Heart left ventricle (tissue), 16 donors: Measurements from ENCODE around the gene RNLS. TPM values are rescaled to one million over a fixed set of nuclear protein-coding genes. Genes with fewer than 3 reads are reported as not detected.
A peak's percentile ranks its signal among the peaks of the same experiment; 100 is the strongest.

Experiments
- ATAC-seq, 4 donors: fragments of 200-7000 bp; cut with Tn5 transposase; one replicate each; pipeline ENCODE4 v1.9.1; 2020 to 2022; ENCODE audit warnings: moderate library complexity in 4 of 4, mild to moderate bottlenecking in 3 of 4, moderate number of reproducible peaks in 1 of 4
- DNase-seq, 5 donors: peaks; one replicate each; pipeline ENCODE4 v3.0.0-alpha.2; 2020
- H3K27ac ChIP-seq, 12 donors: fragments of 200-600 bp; sonication (generic) in 4 of 12; one replicate each; pipeline versions ENCODE4 v1.5.0 to v1.8.0; 2016 to 2022; ENCODE audit warnings: mild to moderate bottlenecking in 2 of 12
- H3K27me3 ChIP-seq, 9 donors: fragments of 200-600 bp; sonication (generic) in 2 of 9; one replicate each; pipeline versions ENCODE4 v1.5.1 to v1.8.0; 2016 to 2022; ENCODE audit warnings: mild to moderate bottlenecking in 3 of 9
- H3K36me3 ChIP-seq, 9 donors: fragments of 200-600 bp; sonication (generic) in 2 of 9; one replicate each; pipeline versions ENCODE4 v1.5.0 to v1.8.0; 2018 to 2022; ENCODE audit warnings: mild to moderate bottlenecking in 2 of 9
- H3K4me1 ChIP-seq, 12 donors: fragments of 200-600 bp; sonication (generic) in 4 of 12; one replicate each; pipeline versions ENCODE4 v1.5.0 to v1.8.0; 2016 to 2022; ENCODE audit warnings: mild to moderate bottlenecking in 3 of 12
- H3K4me3 ChIP-seq, 12 donors: fragments of 200-600 bp; sonication (generic) in 4 of 12; one replicate each; pipeline versions ENCODE4 v1.5.0 to v1.8.0; 2017 to 2022; ENCODE audit warnings: mild to moderate bottlenecking in 9 of 12, moderate library complexity in 4 of 12
- H3K9me3 ChIP-seq, 12 donors: fragments of 200-600 bp; sonication (generic) in 4 of 12; one replicate each; pipeline versions ENCODE4 v1.5.0 to v1.8.0; 2016 to 2022; ENCODE audit warnings: mild to moderate bottlenecking in 1 of 12
- POLR2A ChIP-seq, 2 donors: fragments of 450-650 bp; IDR thresholded peaks; one replicate each; pipeline ENCODE4 v1.6.1; 2017; ENCODE audit warnings: antibody characterized with exemption in 2 of 2, mild to moderate bottlenecking in 2 of 2, moderate library complexity in 2 of 2
- WGBS, 4 donors: extraction: QIAGEN DNeasy Blood & Tissue Kit in 2 of 4; methylation state at CpG; one replicate each; pipeline versions ENCODE4 v1.1.5 to v1.1.7; 2013 to 2018; 5-methylcytosine and 5-hydroxymethylcytosine counted together
- intact Hi-C, 10 donors: fragments of 100-400 bp; cut with DNase I; formaldehyde crosslinking; loops; one replicate each; pipeline versions ENCODE4 v1.11.1 to v1.14.2; 2022
- polyA plus RNA-seq, 2 donors: library from polyadenylated mRNA; stranded (reverse); fragments of 200-250 nt; gene quantifications; one replicate each; pipeline ENCODE4 v1.2.3, GENCODE V29; 2013
- total RNA-seq, 9 donors: library from RNA; depleted of rRNA in 2 of 9; stranded (reverse); fragments of >200 nt in 2 of 9; fragmentation: NEBNext Ultra II Directional in 3 of 9; extraction: Animal tissue kit (Norgen Biotek cat#: 25700) in 3 of 9; gene quantifications; one replicate each; pipeline versions ENCODE4 v1.1.0 to v1.2.4, GENCODE V29; 2016 to 2023
- TF ChIP-seq, protein P1 (sequence below), 12 donors: fragments of 200-600 bp; sonication (generic) in 4 of 12; IDR thresholded peaks; one replicate each; pipeline versions ENCODE4 v1.5.0 to v1.8.0; 2018 to 2022; ENCODE audit warnings: antibody characterized with exemption in 12 of 12, mild to moderate bottlenecking in 5 of 12
- donor health status: ischemic (EF 13 %, LVEDD 7.1; RV severe dilation, severe dysfunction).
- donor health status: healthy with polysubstance abuse.
- donor health status: DM: no; HTN: yes; CAD: no.
- donor health status: DM: no; HTN: no; CAD: no.
- donor health status: ischemic (EF 25% LVEDD 6.9; RV normal size, moderate dysfunction).
- donor health status: ischemic (EF 25% LVEDD 5.7; RV mildly dilated, moderate dysfunction).
- donor health status: healthy.
- donor health status: DM: yes; HTN: yes; CAD: no.
- donor health status: ischemic (EF 35%, LVEDD 5.7; RV mildly dilated, moderate dysfunction).
- donor health status: nonischemic (EF 11% LVEDD 7.7; RV severe dilation, severe dysfunction).
- donor health status: DM: yes; HTN: yes; CAD: no.
- donor health status: PGD.
- donor health status: ischemic (EF 29% LVEDD 5.4; RV normal size, mild dysfunction).
- donor health status: nonischemic (EF 23%, LVEDD 6.1; RV moderate dilation, normal function).

The RNLS gene
- total and polyA plus RNA-seq, 11 donors = 6.6 to 30.7 (median 15.1) TPM

GRCh38 chr10:88253128-88253527, 330.0 kb downstream of the RNLS start:
- Histone ChIP-seq H3K36me3 (no peaks in the 10 kb centered on the region), H3K4me3 (no peak overlapping the region), H3K27me3 (no peaks in the 10 kb centered on the region), H3K27ac (peak overlapping the region in 4 of 12 donors; percentile 1 to 84 (median 12)), H3K9me3 (no peaks in the 10 kb centered on the region), H3K4me1 (peaks cover 0 to 44% (median 4%) of the 10 kb centered on the region in 12 donors)
- TF ChIP-seq, protein P1, sequence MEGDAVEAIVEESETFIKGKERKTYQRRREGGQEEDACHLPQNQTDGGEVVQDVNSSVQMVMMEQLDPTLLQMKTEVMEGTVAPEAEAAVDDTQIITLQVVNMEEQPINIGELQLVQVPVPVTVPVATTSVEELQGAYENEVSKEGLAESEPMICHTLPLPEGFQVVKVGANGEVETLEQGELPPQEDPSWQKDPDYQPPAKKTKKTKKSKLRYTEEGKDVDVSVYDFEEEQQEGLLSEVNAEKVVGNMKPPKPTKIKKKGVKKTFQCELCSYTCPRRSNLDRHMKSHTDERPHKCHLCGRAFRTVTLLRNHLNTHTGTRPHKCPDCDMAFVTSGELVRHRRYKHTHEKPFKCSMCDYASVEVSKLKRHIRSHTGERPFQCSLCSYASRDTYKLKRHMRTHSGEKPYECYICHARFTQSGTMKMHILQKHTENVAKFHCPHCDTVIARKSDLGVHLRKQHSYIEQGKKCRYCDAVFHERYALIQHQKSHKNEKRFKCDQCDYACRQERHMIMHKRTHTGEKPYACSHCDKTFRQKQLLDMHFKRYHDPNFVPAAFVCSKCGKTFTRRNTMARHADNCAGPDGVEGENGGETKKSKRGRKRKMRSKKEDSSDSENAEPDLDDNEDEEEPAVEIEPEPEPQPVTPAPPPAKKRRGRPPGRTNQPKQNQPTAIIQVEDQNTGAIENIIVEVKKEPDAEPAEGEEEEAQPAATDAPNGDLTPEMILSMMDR (IDR thresholded peaks at IDR 0.05) = no peak
- TF ChIP-seq POLR2A (IDR thresholded peaks at IDR 0.05) = no peak
- DNase-seq (no peak), ATAC-seq (no peak)
- WGBS, 4 donors = 88 to 91% (median 89%) methylated on average over 3 of the region's 3 CpGs
- intact Hi-C loops = loop anchor here in 4 of 10 donors (10.0 kb wide), 3 partner anchors 132 to 388 kb away; partner anchors contain the start of genes KLLN (in 1 of the 4) and PTEN (in 1 of the 4)

- no peaks in the 10 kb centered on the region for H3K27me3 ChIP-seq
- H3K4me3 ChIP-seq = no peak overlapping the region
- ATAC-seq = no peak
- TF ChIP-seq, protein P1 (IDR thresholded peaks at IDR 0.05) = no peak
- TF ChIP-seq POLR2A (IDR thresholded peaks at IDR 0.05) = no peak
- no peak overlapping the region for H3K27ac ChIP-seq
- intact Hi-C loops = loop anchor here in 6 of 10 donors (5.0 to 10.0 kb wide), 4 partner anchors 135 to 387 kb away; partner anchors contain the start of genes KLLN (in 2 of the 6) and PTEN (in 2 of the 6)
- 90 to 98% (median 95%) methylated on average over 2 of the region's 2 CpGs for WGBS, 4 donors
- no peak for DNase-seq
- peaks cover 6 to 49% (median 26%) of the 10 kb centered on the region in 12 donors for H3K4me1 ChIP-seq
- H3K9me3 ChIP-seq = no peaks in the 10 kb centered on the region
- no peaks in the 10 kb centered on the region for H3K36me3 ChIP-seq
These were observed 333.7 kb downstream of the RNLS start for GRCh38 chr10:88249450-88249849.

GRCh38 chr10:88246675-88247074, 336.4 kb downstream of the RNLS start:
- H3K27ac ChIP-seq = peak overlapping the region in 11 of 12 donors; percentile 72 to 90 (median 84)
- ATAC-seq = no peak
- WGBS, 4 donors = 65 to 79% (median 71%) methylated on average over 4 of the region's 4 CpGs
- no peaks in the 10 kb centered on the region for H3K36me3 ChIP-seq
- no peak for TF ChIP-seq POLR2A (IDR thresholded peaks at IDR 0.05)
- TF ChIP-seq, protein P1 (IDR thresholded peaks at IDR 0.05) = no peak
- H3K27me3 ChIP-seq = no peaks in the 10 kb centered on the region
- H3K4me3 ChIP-seq = no peak overlapping the region
- no peak for DNase-seq
- intact Hi-C loops = loop anchor here in 6 of 10 donors (5.0 to 10.0 kb wide), 4 partner anchors 138 to 384 kb away; partner anchors contain the start of genes KLLN (in 2 of the 6) and PTEN (in 2 of the 6)
- H3K9me3 ChIP-seq = no peaks in the 10 kb centered on the region
- H3K4me1 ChIP-seq = peaks cover 6 to 59% (median 40%) of the 10 kb centered on the region in 12 donors

- DNase-seq = peak in 2 of 5 donors; percentile 35 to 42
- intact Hi-C loops = loop anchor here in 6 of 10 donors (2.0 to 10.0 kb wide), 5 partner anchors 139 to 384 kb away; partner anchors contain the start of genes KLLN (in 3 of the 6) and PTEN (in 3 of the 6)
- Histone ChIP-seq H3K27me3 (no peaks in the 10 kb centered on the region), H3K9me3 (no peaks in the 10 kb centered on the region), H3K36me3 (no peaks in the 10 kb centered on the region), H3K4me3 (peak overlapping the region in 7 of 12 donors; percentile 1 to 38 (median 22)), H3K4me1 (peaks cover 6 to 59% (median 40%) of the 10 kb centered on the region in 12 donors), H3K27ac (peak overlapping the region; percentile 72 to 90 (median 84))
- ATAC-seq = peak; percentile 51 to 74 (median 62)
- 10 to 14% (median 12%) methylated on average over 4 of the region's 4 CpGs for WGBS, 4 donors
- TF ChIP-seq, protein P1 (IDR thresholded peaks at IDR 0.05) = no peak
- no peak for TF ChIP-seq POLR2A (IDR thresholded peaks at IDR 0.05)
These were observed 337.1 kb downstream of the RNLS start for GRCh38 chr10:88245974-88246511.
